Right kidney (tissue), 9 donors: ENCODE data around the gene NUTM2F.
"Not testable (repeated sequence)": the region's sequence is repeated elsewhere in the genome, so short reads cannot be mapped to it uniquely, and the experiment has no call there.

Experiments used
- DNase-seq: peaks from one replicate; pipeline ENCODE4 v3.0.0-alpha.2; 2016
- long read RNA-seq, 8 donors: transcript quantifications; one replicate each; lab custom pipeline, GENCODE V29; 2026

The NUTM2F gene
- long read RNA-seq, donor 1: 0 reads
- long read RNA-seq, donor 2: 0 reads
- long read RNA-seq, donor 3: 0 reads
- long read RNA-seq, donor 4: 0 reads
- long read RNA-seq, donor 5: 0 reads
- long read RNA-seq, donor 6: 0 reads
- long read RNA-seq, donor 7, partial matches to known transcripts: 146 of 158 reads
- long read RNA-seq, donor 7, other reads (novel, unspliced or antisense): 12 of 158 reads
- long read RNA-seq, donor 8: 0 reads

GRCh38 chr9:94328544-94328943, at the start of gene NUTM2F:
NUTM2F (minus strand) TSS chr9:94328644; CDS start chr9:94328623, 21 bp downstream.
- DNase-seq: not testable (repeated sequence)

GRCh38 chr9:94375197-94375596, 46.8 kb upstream of the NUTM2F start:
- peak; percentile 11 for DNase-seq

- peak; percentile 91 for DNase-seq
These were observed 46.0 kb upstream of the NUTM2F start for GRCh38 chr9:94374176-94375056.

GRCh38 chr9:94373779-94374175, 45.3 kb upstream of the NUTM2F start:
- DNase-seq: not testable (repeated sequence)

- not testable (repeated sequence) for DNase-seq
These were observed 41.8 kb upstream of the NUTM2F start for GRCh38 chr9:94370266-94370665.

GRCh38 chr9:94364093-94364614, 35.7 kb upstream of the NUTM2F start:
- not testable (repeated sequence) for DNase-seq

GRCh38 chr9:94357158-94357557, 28.7 kb upstream of the NUTM2F start:
- DNase-seq: not testable (repeated sequence)

GRCh38 chr9:94351901-94352723, 23.7 kb upstream of the NUTM2F start:
- not testable (repeated sequence) for DNase-seq

- not testable (repeated sequence) for DNase-seq
These were observed 20.3 kb upstream of the NUTM2F start for GRCh38 chr9:94348754-94349153.

- DNase-seq: not testable (repeated sequence)
These were observed 19.0 kb upstream of the NUTM2F start for GRCh38 chr9:94347451-94347850.

GRCh38 chr9:94341703-94342102, 13.3 kb upstream of the NUTM2F start:
- DNase-seq: not testable (repeated sequence)

- not testable (repeated sequence) for DNase-seq
These were observed 12.3 kb upstream of the NUTM2F start for GRCh38 chr9:94340750-94341149.

- not testable (repeated sequence) for DNase-seq
These were observed 11.2 kb upstream of the NUTM2F start for GRCh38 chr9:94339657-94340056.

- DNase-seq: not testable (repeated sequence)
These were observed 10.3 kb upstream of the NUTM2F start for GRCh38 chr9:94338723-94339122.

- not testable (repeated sequence) for DNase-seq
These were observed 8.0 kb upstream of the NUTM2F start for GRCh38 chr9:94336445-94336844.

GRCh38 chr9:94325583-94325982, 2.9 kb downstream of the NUTM2F start:
- not testable (repeated sequence) for DNase-seq

- not testable (repeated sequence) for DNase-seq
These were observed 5.2 kb downstream of the NUTM2F start for GRCh38 chr9:94323153-94323798.

- DNase-seq: not testable (repeated sequence)
These were observed 6.0 kb downstream of the NUTM2F start for GRCh38 chr9:94322342-94322940.

GRCh38 chr9:94317949-94318657, 10.3 kb downstream of the NUTM2F start:
- not testable (repeated sequence) for DNase-seq

GRCh38 chr9:94316236-94316635, 12.2 kb downstream of the NUTM2F start:
- DNase-seq: not testable (repeated sequence)
